HG03457 (cell line): ENCODE data around the gene TMBIM6.
"Not testable (repeated sequence)": the region's sequence is repeated elsewhere in the genome, so short reads cannot be mapped to it uniquely, and the experiment has no call there.

Source experiments
- ATAC-seq: cut with Tn5 transposase; IDR thresholded peaks from one replicate; pipeline ENCODE4 v1.9.1; 2021; ENCODE audit warnings: moderate number of reproducible peaks; ENCODE audit not compliant: unreplicated experiment

TMBIM6 gene, protein sequence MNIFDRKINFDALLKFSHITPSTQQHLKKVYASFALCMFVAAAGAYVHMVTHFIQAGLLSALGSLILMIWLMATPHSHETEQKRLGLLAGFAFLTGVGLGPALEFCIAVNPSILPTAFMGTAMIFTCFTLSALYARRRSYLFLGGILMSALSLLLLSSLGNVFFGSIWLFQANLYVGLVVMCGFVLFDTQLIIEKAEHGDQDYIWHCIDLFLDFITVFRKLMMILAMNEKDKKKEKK

DNA sequence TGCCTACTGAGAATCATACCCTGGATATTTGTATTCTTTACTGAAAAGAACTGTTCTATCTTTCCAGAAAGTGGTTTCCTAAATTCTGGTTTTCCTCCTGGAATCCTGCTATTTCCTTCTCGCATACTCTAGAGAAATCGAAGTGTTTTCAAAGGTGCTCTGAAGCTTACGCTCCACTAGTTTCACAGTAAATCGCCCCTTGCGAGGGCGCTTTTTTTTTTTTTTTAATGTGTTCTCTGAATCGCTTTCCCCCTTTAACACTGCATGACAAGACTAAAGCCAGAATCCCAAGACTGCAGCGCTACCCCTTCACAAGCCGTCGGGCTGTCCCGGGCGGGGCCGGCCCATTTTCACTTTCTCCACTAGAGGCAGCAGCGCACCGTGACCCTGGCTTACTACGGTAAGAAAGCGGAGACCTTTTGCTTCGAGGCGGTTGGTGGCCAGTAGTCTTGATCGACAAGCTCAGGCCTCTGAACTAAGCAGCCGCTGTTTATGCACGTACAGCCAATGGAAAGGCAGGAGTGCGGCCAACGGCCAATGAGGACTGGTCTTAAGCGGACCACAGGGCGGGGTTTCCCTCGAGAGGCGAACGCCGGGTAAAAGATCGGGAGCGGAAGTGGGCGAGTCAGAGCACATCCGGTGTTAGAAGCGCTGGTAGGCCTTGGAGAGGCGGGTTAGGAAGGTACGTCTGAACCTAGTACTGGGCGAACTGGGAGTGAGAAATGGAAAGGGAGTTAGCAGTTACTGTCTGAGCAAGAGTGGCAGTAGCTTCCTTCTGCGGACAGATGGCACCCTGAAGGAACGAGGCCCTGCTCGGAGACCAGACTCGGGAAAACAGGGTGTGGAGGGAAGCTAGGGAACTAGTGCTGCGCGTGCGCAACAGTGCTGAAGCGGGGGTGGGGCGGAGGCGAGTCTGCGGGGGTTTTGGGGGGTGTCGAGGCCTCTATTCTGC is at the start of gene TMBIM6:
TMBIM6 (plus strand) TSS at position 628 of the 952 bp plus-strand sequence. CDS start 10,937 bp downstream, outside the sequence.
- ATAC-seq, result peak; percentile 89

DNA sequence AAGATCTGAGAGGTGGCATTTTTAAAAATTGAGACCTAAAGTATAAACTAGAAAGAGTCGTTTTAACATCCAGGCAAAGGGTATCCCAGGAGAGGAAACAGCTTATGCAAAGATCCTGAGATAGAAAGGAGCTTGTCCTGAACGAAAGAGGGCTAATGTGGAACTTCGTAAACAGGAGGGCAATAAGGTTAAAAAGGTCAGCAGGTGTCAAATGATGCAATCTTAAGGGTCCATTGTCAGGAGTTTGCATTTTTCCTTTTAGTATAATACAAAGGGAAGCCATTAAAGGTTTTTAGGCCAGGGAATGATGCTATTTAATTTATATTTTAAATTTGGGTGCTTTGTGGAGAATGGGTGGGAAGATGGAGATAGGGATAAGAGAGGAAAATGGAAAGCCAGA is 48.5 kb upstream of the TMBIM6 start:
- no peak for ATAC-seq

DNA sequence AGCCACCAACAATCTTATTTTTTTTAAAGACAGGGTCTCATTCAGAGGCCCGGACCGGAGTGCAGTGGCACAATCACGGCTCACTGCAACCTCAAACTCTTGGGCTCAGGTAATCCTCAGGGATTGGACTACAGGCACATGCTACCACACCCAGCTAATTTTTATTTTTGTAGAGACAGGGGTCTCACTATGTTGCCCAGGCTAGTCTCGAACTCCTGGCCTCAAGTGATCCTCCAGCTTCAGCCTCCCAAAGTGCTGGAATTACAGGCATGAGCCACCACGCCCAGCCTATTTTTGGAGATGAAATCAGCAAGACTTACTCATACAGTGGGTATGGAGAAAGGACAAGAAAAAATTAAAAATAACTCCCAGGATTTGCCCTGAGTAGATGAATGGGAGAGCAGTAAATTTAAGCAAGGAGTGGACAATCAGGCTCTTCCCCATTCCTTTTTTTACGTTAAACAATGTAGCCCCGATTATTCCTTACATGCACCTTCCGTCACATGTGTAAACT is 47.4 kb upstream of the TMBIM6 start:
- ATAC-seq, result no peak

- ATAC-seq, result no peak
Measured at GRCh38 chr12:49696723-49697122, 44.6 kb upstream of the TMBIM6 start.

DNA sequence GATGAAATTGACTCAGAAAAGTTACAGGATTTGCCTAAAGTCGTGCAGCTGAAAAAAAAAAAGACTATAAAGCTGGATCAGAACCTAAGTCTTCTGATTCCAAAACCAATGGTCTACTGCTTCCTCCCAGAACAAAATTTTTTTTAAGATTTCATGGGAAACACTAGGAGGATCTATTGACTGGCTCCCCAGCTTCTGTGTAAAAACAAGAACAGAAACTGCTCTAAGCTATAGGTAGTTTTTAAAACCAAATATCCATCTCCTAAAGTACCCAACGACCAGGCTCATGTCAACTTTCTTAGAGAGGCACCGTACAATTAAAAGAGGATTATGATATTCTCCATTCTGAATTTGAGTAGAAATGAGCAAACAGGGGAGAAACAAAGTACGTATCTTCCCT is 43.5 kb upstream of the TMBIM6 start:
- no peak for ATAC-seq

DNA sequence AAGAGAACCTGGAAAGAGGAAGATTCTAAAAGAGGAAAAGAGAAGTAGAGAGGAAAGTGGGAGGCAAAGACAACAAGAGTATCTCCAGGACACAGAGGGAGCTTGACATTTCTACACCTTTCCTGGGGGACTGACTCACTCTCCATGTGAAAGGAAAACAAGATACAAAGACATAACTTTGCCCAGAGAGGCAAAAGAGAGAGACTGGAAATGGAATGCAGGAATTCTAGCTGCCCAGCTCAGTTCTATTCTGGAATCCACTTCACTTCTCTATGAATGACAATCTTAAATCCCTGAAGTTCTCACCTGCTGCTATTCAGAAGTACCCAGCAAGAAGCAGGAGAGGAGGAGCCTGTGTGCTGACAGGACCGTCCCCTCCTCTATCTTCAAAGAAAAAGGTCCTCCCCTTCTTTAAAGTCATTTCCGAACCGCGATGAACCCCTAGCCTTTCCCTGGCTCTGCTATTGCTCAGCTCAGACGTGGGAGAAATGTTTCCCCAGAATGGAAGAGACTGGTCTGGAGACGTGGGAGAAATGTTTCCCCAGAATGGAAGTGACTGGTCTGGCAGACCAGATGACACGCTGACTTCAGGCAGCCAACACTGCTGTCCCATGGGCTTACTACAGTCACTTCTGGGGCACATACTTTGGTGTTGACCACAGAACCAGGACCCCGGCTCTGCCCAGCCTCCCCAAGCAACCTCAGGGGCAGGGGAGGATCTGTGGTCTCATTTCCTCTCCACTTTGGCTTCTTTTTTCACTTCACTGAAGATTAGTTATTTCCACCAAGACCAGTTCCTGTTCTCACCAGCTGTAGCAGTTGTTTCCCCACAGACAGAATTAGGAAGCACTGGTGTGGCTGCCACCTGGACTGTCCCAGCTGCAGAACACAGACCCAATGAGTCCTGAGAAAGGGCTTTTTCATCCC is 42.5 kb upstream of the TMBIM6 start:
- peak; percentile 71 for ATAC-seq

- ATAC-seq, result no peak
Measured at GRCh38 chr12:49702009-49702408, 39.3 kb upstream of the TMBIM6 start.

- ATAC-seq, result no peak
Measured at GRCh38 chr12:49702676-49703215, 38.6 kb upstream of the TMBIM6 start.

- ATAC-seq, result no peak
Measured at GRCh38 chr12:49703647-49704137, 37.7 kb upstream of the TMBIM6 start.

- ATAC-seq, result no peak
Measured at GRCh38 chr12:49705479-49706134, 35.8 kb upstream of the TMBIM6 start.

DNA sequence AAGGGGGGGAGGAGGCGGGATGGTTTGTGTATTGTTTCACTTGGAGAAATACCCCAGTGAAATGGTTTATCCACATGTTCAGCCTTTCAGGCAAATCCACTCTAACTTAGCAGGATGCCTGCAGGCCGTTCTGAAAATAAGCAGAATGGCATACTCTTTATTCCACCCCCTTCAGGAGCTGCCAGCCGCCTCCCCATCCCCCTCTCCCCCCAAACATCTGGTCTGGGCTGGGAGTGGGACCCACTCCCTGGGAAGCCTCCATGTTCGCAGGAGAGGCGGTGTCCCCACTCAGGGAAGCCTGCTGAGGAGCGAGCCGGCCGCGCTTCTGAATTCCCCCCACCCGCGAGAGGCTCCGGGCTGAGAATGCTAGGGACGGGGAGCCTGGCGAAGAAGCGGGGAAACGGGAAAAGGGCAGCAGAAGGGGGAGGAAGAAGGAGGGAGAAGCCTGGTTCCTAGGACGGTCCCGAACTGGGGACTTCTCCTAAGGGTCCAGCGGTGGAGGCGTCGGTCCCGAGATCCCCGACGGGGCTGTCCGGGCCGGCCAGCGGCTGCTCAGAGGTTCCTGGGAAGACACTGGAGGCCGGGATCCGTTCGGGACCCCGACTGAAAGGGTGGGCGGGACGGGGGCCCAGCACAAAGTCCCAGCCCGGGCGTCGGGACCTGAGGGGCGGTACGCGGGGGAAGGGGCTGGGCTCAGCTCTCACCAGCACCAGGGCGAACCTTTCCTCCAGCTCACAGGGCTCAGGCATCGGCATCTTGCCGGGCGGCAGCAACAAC is 34.8 kb upstream of the TMBIM6 start:
- peak; percentile 6 for ATAC-seq

DNA sequence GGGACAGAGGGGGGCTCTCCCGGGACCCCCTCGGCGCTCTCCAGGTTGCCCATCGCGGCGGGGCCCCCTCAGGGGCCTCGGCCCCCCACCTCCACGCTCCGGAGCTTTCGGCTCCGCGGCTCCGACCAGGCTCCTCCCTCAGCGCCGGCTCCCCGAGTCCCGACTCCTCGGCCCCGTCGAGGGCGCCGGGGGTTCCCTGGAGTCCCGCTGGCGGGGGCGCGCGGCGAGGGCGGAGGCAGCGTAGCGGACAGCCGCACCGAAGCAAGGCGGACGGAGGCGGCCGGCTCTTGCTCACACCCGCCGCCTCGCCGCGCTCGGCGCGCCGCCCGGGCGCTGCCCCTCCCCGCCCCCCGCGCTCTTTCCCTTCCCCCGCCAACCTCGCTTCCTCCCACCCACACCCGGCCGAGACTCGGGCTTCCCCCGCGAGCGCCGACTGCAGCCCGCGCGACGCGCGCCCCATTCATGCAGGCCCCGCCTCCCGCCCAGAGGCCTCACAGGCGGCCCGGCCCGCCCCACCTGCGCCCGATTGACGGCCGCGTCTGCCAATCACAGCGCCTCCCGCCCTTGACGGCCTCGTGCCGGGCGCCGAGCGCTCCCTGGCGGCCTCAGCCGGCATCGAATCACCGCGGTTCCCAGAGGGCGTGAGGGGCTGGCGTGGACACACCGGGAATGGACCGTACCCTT is 34.1 kb upstream of the TMBIM6 start, which contains the start of gene FMNL3:
FMNL3 (minus strand) TSS at position 278 of the 684 bp plus-strand sequence; CDS start at position 53, 225 bp downstream.
- peak; percentile 64 for ATAC-seq

DNA sequence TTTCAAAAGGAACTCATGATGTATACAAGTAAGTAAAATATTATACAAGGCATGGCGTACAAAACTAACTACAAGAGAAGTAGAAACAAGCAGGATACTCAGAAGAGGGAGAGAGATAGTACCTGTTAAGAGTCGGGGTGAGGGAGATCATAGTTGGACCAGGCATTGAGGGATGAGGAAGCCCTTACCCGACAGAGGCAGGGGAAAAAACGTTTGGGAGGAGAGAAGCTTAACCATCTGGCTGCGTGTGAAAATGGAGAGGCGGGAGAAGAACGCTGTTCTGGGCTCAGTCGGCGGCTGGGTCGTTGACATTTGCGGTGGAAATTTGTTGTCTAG is 33.6 kb upstream of the TMBIM6 start:
- ATAC-seq, result no peak

DNA sequence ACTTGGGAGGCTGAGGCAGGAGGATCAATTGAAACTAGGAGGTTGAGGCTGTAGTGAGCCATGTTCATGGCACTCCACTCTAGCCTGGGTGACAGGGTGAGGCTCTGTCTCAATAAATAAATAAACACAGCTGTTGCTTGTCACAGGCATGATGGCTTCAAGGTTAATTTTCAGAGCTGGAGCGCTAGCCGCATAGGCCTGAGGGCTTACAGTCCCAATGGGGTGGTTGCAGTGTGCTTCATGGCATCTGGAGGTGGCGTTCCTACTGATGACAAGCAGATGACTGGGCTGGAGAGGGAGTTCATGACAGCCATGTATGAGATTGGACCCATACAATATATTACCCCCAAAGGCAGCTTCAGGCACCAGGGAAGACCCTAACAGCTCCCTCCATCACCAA is 32.5 kb upstream of the TMBIM6 start:
- no peak for ATAC-seq

DNA sequence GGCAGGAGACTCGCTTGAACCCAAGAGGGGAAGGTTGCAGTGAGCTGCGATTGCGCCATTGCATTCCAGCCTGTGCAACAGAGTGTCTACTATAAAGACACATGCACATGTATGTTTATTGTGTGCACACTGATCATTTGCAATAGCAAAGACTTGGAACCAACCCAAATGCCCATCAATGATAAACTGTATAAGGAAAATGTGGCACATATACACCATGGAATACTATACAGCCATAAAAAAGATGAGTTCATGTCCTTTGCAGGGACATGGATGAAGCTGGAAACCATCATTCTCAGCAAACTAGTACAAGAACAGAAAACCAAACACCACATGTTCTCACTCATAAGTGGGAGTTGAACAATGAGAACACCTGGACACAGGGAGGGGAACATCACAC is 27.4 kb upstream of the TMBIM6 start:
- not testable (repeated sequence) for ATAC-seq

- no peak for ATAC-seq
Measured at GRCh38 chr12:49716553-49716952, 24.8 kb upstream of the TMBIM6 start.

- ATAC-seq, result not testable (repeated sequence)
Measured at GRCh38 chr12:49717800-49718199, 23.6 kb upstream of the TMBIM6 start.

DNA sequence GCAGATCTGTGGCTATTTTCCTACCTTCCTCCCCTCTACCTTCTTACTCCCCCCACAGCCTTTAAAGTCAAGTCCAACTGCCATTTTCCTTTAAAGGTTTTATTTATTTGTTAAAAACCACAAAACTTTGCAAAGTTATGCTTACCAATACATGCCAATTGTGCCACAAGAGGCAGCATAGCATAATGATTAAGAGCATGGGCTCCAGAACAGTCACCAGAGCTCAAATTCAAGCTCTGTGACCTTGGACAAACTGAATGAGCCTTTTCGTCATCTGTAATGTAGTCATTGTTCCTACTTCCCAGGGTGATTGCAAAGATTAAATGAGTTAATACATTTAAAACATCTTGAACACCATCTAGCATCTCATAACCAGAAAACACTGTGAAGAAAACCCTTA is 21.1 kb upstream of the TMBIM6 start:
- no peak for ATAC-seq
